Right lung (tissue), 5 donors: ENCODE data around the gene SRC. TPM values are rescaled to one million over a fixed set of nuclear protein-coding genes. Genes with fewer than 3 reads are reported as not detected.
"Not testable (repeated sequence)": the region's sequence is repeated elsewhere in the genome, so short reads cannot be mapped to it uniquely, and the experiment has no call there.

Experiments used
- DNase-seq, 2 donors: peaks; one replicate each; pipeline ENCODE4 v3.0.0-alpha.2; 2013
- polyA plus RNA-seq, 5 donors: library from polyadenylated mRNA; unstranded; fragments of 120-200 nt; gene quantifications; one replicate each; pipeline versions ENCODE4 v1.2.1 to v1.2.3, GENCODE V29; 2013; ENCODE audit warnings: inconsistent platforms in 1 of 5, low replicate concordance in 1 of 5; ENCODE audit not compliant: insufficient read length in 5 of 5, insufficient read depth in 1 of 5

SRC gene
- polyA plus RNA-seq, 5 donors = 57.2 to 89.4 (median 72.2) TPM

DNA sequence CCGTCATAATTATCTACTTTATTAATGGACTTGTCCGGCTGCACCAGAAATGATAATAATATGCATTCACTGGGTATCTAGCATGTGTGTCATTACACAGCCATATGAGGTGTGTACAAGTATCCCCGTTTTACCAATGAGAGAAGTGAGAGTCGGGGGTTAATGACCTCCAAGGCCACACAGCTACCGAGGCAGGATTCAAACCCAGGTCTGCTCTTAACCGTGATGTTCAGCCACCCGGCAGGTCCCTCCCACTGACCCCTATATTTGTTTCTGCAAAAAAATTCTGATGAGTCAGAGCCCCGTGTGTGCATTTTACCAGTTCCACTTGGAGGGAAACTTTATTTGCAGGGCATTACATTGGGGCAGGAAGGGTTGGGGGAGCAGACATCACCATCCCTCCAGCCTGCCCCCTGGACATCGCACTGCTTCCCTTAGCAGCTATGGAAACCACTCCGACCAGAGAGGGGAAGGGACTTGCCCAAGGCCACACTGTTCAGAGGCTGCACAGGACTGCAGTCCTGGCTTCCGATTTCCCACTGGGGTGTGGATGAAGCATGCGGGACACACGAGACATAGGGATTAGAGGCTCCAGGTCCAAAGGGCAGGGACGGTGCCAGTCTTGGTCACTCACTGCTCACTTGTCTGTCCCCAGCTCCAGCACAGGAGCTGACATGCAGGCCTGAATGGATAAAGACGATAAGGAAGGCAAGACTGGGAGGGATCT, 10.1 kb upstream of the SRC start:
- DNase-seq = no peak

DNA sequence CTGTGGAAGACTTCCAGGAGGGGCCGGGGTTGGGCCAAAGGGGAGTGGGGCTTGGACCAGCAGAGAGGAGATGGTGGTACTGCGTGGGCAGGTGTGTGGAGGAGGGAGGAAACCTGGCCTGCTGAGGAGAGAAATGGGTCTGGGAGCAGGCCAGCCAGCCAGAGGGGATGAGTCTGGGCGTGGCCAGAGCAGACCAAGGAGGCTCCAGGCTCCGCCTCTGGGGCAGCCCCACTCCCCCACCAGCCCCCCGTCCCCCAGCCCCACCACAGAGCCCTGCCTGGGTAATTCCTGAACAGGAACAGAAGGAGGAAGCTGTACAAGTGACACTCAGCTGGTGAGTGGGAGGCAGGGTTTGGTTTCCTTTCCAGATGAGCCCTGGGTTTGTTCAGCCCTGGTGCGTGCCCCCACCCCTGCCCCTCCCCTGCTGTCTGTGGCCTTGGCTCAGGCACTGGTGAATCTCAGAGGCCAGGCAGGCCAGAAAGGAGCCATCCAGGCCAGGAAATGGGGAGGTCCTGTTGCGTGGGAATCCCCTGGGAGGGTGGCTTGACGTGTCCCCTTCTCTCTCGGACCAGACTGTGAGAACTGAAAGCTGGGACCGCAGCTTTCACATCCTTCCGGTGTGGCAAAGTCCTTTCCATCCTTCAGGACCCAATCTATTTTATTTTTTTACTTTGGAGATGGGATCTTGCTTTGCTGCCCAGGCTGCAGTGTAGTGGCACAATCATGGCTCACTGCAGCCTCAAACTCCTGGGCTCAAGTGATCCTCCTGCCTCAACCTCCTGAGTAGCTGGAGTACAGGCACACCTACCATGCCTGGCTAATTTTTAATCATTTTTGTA, 9.4 kb upstream of the SRC start:
- DNase-seq = no peak

GRCh38 chr20:37337208-37337991, 8.5 kb upstream of the SRC start:
- no peak for DNase-seq

DNA sequence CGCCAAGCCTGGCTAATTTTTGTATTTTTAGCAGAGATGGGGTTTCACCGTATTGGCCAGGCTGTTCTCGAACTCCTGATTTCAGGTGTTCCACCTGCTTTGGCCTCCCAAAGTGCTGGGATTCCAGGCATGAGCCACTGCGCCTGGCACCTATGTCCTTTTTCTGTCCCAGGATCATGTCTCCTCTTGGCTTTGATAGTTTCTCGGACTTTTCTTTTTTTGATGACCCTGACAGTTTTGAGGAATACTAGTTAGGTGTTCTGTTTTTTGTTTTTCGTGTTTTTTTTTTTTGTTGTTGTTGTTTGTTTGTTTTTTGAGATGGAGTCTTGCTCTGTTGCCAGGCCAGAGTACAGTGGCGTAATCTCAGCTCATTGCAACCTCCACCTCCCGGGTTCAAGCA, 7.6 kb upstream of the SRC start:
- not testable (repeated sequence) for DNase-seq

GRCh38 chr20:37339208-37339607, 6.7 kb upstream of the SRC start:
- no peak for DNase-seq

GRCh38 chr20:37339764-37340109, 6.2 kb upstream of the SRC start:
- not testable (repeated sequence) for DNase-seq

DNA sequence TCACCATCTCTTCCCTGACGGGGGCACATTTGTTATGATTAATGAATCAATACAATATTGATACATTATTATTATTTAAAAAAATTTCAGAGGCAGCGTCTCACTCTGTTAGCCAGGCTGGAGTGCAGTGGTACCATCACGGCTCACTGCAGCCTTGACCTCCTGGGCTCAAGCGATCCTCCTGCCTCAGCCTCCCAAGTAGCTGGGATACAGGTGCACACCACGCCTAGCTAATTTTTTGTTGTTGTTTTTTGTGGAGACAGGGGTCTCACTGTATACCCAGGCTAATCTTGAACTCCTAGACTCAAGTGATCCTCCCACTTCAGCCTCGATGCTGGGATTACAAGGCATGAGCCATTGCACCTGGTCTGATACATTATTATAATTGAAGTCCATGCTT, 4.9 kb upstream of the SRC start:
- DNase-seq = no peak

GRCh38 chr20:37341632-37342031, 4.3 kb upstream of the SRC start:
- DNase-seq = no peak

- no peak for DNase-seq
Observed at GRCh38 chr20:37342231-37343177, 3.4 kb upstream of the SRC start.

DNA sequence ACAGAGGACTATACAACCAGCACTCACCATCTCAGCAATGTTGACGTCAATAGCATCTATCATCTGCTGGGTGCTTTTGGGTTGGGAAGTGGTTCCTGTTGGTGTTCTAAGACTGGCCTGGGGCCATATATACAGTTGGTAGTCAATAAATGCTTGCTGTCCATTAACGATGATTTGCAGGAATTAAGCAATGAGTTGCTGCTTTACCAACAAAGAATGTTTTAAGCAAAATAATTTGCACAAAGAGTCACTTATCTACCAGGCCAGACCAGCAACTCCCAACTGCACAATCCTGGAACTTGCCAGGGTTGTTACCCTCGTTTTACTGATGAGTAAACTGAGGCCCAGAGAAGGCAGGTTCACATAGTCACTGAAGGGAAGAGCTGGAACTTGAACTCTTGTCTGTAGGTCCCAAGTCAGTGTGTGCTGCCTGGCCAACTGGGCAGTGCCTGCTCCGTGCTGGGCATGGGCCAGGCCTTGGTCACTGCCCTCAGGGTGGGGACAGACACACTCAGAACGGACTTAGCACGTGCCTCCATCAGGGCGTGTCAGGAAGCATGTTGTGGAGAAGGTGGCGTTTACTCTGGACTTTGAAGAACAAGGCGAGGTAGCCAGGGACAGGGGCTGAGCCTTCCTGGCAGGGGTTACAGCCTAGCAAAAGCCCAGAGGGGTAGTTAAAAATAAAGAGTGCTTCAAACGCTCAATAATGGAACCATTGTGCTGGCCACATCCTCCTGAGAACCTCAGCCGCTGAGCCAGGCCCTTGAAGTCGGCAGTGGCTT, 2.5 kb upstream of the SRC start:
- no peak for DNase-seq

DNA sequence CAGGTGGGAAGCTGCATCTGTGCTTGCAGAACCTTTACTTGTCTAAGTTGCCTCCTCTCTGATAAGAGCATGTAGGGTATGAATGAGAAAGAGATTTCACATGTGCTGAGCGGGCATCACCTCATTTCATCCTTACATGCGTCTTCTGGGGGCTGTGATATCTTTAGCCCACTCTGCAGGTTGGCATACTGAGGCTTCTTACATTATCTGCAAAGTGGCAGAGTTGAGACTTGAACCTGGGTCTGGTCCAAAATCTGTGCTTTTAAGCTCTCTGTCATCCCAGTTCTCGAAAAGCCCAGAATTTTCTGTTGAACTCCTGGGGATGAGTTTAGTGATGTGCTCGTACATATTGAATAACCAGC, 2.0 kb upstream of the SRC start:
- no peak for DNase-seq

DNA sequence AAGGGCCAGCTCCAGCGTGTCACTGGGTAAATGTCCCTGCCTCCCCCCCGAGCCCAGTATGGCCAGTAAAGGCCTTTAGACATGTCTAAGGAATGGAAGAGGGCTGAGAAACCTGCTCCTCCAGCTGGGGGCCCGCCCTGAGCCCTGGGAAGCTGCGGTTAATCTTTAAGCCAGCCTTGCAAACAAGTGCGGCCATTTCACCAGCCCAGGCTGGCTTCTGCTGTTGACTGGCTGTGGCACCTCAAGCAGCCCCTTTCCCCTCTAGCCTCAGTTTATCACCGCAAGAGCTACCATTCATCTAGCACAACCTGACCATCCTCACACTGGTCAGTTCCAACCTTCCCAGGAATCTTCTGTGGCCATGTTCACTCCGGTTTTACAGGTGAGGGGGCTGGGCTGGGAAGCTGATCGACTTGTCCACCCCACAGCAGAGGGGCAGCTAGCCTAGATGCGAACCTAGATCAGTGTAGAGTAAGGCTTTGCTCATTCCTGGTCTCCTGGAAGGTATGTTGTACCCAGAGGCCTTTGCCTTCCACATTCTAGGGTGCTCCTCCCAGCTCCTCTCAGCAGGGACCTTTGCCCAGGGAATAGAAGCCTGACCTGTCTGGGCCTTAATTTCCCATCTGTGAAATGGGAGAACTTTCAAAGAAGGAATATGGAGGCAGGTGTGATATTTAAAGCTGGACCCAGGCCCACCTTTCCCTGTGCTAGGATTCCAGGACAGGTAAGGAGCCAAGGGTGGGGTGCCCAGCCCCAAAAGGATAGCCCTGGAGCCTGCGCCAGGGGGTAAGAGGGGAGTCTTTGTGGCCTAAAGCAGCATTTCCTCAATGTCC, 1.2 kb upstream of the SRC start:
- DNase-seq = peak; percentile 57 to 60

DNA sequence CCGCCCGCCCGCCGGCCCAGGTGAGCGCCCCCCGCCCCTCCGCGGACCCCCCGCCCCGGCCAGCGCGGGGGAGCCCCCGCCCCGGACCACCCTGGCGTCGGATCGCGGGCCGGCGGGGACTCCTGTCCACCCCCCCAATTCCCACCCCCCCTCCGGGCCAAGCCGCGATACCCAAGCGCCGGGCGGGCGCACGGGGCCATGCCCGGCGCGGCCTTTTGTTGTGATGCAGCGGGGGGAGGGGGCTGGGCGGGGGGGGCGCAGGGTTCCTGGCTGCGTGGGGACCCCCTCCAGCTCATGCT, 245 bp downstream of the SRC start:
- no peak for DNase-seq

DNA sequence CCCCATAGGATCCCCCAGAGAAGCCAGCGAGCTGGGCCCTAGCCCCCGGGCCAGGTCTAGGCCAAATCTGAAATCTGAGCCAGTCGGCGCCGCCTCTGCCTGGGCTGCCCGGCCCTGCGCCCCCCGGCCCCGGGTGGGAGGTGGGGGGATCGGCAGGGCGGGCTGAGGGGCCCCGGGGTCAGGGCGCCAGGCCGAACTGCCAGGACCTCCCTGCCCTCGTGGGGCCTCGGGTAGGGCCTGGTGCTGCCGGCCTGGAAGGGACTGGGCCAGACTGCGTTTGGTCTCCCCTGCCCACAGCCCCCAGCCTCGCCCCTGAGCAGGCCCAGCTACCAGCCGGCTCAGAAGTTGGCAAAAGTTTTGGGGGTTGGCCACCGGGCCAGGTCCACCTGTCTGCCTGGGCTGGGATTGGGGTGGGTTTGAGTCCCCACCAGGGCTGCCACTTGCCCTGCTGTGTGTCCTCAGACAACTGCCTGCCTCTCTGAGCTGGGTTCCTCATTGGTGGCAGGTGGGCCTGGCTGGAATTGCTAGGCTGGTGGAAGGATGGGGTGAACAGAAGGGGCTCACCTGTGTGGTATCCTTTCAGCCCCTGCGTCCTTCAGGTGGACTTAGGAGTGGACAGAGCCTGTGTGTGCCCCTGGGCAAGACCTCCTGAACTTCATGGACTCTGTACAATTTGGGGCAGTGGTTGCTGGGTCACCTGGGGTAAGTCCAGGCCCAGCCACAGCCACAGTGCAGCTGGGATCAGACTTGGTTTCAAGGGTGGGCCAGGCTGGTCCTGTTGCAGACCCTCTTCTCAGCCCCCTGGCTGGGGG, 801 bp downstream of the SRC start:
- DNase-seq = no peak

- DNase-seq = no peak
Observed at GRCh38 chr20:37347347-37347823, 1.4 kb downstream of the SRC start.

DNA sequence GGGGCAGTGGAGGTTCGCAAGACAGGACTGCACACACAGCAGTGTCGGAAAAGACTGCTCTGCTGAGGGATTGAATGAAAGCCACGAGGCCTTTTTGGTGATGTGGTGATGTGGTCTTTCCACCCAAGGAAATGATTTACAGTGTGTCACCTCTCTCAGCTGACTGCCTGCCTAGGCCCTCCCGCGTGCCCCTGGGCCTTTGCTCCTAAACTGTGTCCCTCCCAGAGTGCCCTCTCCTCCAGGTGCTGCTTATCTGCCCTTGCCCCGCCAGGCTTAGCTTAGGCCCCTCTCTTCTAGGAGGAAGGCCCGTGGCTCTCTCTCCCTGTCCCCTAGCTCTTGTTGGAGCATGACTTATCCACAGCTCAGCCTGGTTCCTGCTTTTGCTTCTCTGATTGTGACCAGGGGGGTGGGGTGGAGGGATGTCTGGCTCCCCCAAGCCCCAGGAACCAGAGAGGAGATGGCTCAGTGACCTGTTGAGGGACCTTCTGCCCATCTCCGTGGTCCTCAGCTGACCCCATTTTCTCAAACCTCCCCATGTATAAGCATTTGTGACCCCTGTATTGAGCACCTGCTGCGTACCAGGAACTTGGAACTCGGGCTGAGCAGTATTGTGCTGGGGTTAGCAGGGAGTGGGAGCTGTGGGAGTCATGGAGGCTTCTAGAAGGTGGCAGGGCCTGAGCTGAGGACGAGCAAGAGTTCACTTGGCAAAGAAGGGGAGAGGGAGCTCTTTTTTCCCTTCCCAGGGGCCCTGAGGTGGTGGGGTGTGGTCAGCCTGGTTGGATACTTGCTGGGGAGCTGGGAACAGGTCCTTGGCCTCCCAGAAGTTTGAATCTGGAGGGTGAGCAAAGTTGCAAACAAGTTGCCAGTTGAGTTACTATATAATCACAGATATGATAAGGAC, 2.2 kb downstream of the SRC start:
- DNase-seq = no peak

DNA sequence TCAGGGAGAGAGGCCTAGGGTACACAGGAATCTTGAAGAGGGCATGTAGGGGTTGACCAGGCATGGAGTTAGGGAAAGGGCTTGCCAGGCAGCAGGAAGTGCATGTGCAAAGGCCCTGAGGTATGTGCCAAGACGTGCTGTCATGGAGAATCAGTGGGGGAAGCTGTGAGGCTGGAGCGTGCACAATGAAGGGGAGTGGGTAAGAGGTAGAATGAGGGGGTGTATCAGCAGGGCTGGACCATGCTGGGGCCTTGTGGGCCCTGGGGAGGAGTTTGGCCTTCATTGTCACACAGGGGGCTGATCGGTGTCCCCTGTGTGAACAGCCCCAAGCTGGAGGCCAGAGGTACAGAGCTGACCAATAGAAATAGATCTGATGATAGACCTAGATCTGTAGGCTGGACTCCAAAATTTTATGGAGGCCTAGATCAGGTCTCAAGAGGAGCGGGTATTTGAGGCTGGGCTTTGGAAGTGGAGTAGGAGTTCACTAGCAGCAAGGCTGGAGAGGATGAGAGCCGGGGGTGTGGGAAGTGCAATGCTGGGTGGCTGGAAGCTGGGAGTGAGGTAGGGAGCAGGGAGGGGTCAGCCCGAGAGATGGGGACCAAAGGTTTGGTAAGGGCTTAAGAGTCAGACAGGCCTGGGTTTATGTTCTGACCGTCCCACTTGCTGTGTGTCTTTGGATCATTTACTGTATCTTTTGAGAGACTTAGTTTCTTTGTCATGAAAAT, 3.0 kb downstream of the SRC start:
- no peak for DNase-seq
